Muscle layer of colon (tissue), 2 donors: Measurements from ENCODE around the gene CCDC183.

Source experiments
- H3K27ac ChIP-seq: one replicate; pipeline ENCODE4 v1.7.0; 2013; ENCODE audit warnings: low read depth, mild to moderate bottlenecking, low read length, moderate library complexity
- H3K27me3 ChIP-seq, 2 donors: one replicate each; pipeline ENCODE4 v1.7.0; 2013; ENCODE audit warnings: low read length in 2 of 2, mild to moderate bottlenecking in 2 of 2; ENCODE audit not compliant: insufficient read depth in 2 of 2, control insufficient read depth in 1 of 2
- H3K36me3 ChIP-seq: one replicate; pipeline ENCODE4 v1.7.0; 2013; ENCODE audit warnings: mild to moderate bottlenecking, low read length; ENCODE audit not compliant: insufficient read depth
- H3K4me1 ChIP-seq: one replicate; pipeline ENCODE4 v1.7.0; 2013; ENCODE audit warnings: mild to moderate bottlenecking, low read length; ENCODE audit not compliant: insufficient read depth
- H3K4me3 ChIP-seq, 2 donors: one replicate each; pipeline ENCODE4 v1.7.0; 2013; ENCODE audit warnings: low read length in 2 of 2, low read depth in 1 of 2, mild to moderate bottlenecking in 1 of 2, moderate library complexity in 1 of 2
- H3K9ac ChIP-seq: one replicate; pipeline ENCODE4 v1.7.0; 2013; ENCODE audit warnings: low read length
- H3K9me3 ChIP-seq: one replicate; pipeline ENCODE4 v1.7.0; 2013; ENCODE audit warnings: mild to moderate bottlenecking, low read length
- donor health status: abdominal sarcoma.
- donor health status: Adenocarcinoma of cecum.

The CCDC183 gene

GRCh38 chr9:136806631-136807201, 10.6 kb downstream of the CCDC183 start:
- Histone ChIP-seq H3K27ac (peak overlapping the region; percentile 82), H3K9me3 (no peaks in the 10 kb centered on the region), H3K27me3 (peaks cover 8 to 10% of the 10 kb centered on the region in 2 donors), H3K4me3 (peak overlapping the region; percentile 64 to 66), H3K4me1 (peaks cover 36% of the 10 kb centered on the region), H3K9ac (peak overlapping the region; percentile 72), H3K36me3 (peaks cover 4% of the 10 kb centered on the region)

- Histone ChIP-seq H3K27ac (peak within 1 kb of the TSS; percentile 82), H3K9me3 (no peaks in the 10 kb centered on the region), H3K4me1 (peaks cover 36% of the 10 kb centered on the region)
Observed at GRCh38 chr9:136807281-136808074, 11.3 kb downstream of the CCDC183 start, which contains the start of gene RABL6. Gene RABL6 (plus strand): TSS chr9:136807948. CDS start chr9:136808197, 249 bp downstream.

DNA sequence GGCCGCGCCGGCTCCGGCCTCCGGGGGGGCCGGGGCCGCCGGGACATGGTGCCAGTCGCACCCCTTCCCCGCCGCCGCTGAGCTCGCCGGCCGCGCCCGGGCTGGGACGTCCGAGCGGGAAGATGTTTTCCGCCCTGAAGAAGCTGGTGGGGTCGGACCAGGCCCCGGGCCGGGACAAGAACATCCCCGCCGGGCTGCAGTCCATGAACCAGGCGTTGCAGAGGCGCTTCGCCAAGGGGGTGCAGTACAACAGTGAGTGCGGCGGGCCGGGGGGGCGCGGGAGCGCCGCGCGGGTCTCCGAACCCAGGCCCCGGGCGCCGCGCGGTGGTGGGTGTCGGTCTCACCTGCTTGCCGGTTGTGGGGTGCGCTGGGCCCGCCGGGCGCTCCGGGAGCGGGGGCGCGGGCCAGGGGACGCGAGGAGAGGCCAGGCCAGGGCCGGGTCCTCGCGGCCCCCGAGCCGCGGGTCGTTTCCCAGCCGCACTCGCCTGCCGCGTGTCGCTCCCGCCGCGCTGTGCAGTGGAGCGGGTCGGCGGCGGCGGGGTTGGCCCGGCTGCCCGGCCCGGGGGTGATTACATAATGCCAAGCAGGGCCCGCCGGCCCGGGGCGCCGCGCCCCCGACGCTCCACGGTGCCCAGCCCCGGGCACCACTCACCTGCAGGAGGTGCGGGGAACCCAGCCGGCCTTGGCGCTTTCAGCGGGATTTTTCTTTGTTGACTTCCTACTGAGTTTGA, 12.1 kb downstream of the CCDC183 start:
- H3K9me3 ChIP-seq: no peaks in the 10 kb centered on the region
- H3K27me3 ChIP-seq: no peaks in the 10 kb centered on the region
- H3K4me1 ChIP-seq: peaks cover 36% of the 10 kb centered on the region
- peak overlapping the region; percentile 44 for H3K9ac ChIP-seq
- H3K27ac ChIP-seq: peak overlapping the region; percentile 80
- H3K4me3 ChIP-seq: peak overlapping the region; percentile 60 to 99
- H3K36me3 ChIP-seq: peaks cover 8% of the 10 kb centered on the region

More at GRCh38 chr9:136807281-136808074, 11.3 kb downstream of the CCDC183 start, which contains the start of gene RABL6:
- Histone ChIP-seq H3K4me3 (peak within 1 kb of the TSS; percentile 66 to 99), H3K36me3 (peaks cover 4% of the 10 kb centered on the region), H3K9ac (peak within 1 kb of the TSS; percentile 72), H3K27me3 (peaks cover 0 to 2% of the 10 kb centered on the region in 2 donors)

DNA sequence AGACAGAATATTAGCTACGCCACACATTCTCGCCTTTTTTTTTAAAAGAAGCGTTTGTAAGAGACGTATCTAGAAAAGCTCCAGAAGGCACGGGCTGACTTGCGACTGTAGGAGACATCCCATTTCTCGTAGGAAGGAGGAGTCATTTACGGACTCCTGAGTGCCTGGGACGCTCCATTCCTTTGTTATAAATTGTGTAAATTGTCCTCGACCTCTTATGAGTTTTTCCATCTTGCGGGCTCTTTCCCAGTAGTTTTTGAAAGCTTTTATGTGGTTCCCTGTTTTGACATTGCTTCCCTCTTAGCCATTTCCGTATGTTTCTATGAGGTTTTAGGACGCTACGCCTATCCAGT, 12.6 kb downstream of the CCDC183 start:
- Histone ChIP-seq H3K4me3 (peak overlapping the region; percentile 60 to 99), H3K36me3 (peaks cover 8% of the 10 kb centered on the region), H3K9ac (peak overlapping the region; percentile 44), H3K4me1 (peaks cover 36% of the 10 kb centered on the region), H3K27me3 (no peaks in the 10 kb centered on the region), H3K9me3 (no peaks in the 10 kb centered on the region), H3K27ac (peak overlapping the region; percentile 80)

- Histone ChIP-seq H3K27me3 (no peaks in the 10 kb centered on the region), H3K27ac (no peak overlapping the region), H3K9me3 (no peaks in the 10 kb centered on the region), H3K4me3 (no peak overlapping the region), H3K4me1 (peaks cover 10% of the 10 kb centered on the region), H3K9ac (no peak overlapping the region), H3K36me3 (peaks cover 4% of the 10 kb centered on the region)
Observed at GRCh38 chr9:136814725-136815421, 18.7 kb downstream of the CCDC183 start.

DNA sequence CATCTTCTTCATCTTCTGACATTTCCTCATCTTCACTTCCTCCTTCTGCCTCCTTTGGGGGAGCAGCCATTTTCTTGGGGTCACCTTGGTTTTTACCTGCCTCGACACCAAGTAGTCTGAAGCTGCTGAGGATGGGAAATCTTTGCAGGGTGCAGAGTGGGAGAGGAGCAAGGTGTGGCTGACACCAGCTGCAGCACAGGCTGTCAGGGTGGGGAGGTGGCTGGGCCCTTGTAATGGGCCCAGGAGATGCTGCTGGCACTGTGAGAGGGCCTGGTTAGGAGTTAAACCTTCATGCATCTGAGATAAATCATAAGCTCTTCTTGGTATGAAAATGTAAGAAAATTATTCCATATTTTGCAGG, 19.3 kb downstream of the CCDC183 start:
- Histone ChIP-seq H3K9me3 (no peaks in the 10 kb centered on the region), H3K27me3 (no peaks in the 10 kb centered on the region), H3K4me1 (peaks cover 4% of the 10 kb centered on the region), H3K27ac (no peak overlapping the region), H3K9ac (no peak overlapping the region), H3K4me3 (no peak overlapping the region), H3K36me3 (peaks cover 4% of the 10 kb centered on the region)

- no peaks in the 10 kb centered on the region for H3K27me3 ChIP-seq
- H3K27ac ChIP-seq: no peak overlapping the region
- no peaks in the 10 kb centered on the region for H3K9me3 ChIP-seq
- peak overlapping the region; percentile 35 to 38 for H3K4me3 ChIP-seq
- no peak overlapping the region for H3K9ac ChIP-seq
- H3K4me1 ChIP-seq: peaks cover 6% of the 10 kb centered on the region
- H3K36me3 ChIP-seq: peaks cover 15% of the 10 kb centered on the region
Observed at GRCh38 chr9:136820971-136821825, 25.1 kb downstream of the CCDC183 start.

DNA sequence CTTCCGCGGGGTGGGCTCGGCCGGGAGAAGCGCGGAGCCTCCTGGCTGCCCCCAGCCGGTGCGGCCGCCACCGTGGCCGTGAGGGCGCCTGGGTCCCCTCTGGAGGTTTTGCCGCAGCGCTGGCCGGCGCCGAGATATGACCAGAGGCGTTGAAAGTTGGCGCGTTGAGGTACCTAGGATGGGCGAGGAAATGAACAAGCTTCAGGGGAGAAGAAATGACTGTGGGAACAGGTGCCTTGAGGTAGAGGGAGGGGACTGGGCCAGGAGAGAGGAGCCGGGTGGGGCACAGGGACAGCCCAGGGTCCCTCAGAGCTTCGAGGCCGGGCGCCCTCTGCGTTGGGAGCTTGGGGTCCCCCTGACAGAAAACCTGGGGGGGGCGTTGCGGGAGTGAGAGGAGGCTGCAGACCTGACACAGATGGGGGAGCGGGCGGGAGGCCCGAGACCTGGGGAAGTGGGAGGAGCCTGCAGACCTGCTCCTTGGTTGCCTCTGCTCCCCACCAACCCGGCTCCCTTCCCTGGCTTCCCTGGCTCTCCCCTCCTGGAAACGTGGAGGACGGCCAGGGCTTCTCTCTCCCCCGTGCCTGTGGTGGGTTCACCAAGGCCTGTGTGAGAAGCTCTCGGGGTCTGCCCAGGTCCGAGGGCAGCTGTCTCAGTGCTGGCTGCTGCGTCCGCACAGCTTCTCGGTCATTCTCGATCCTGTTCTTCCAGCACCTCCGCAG, 25.8 kb downstream of the CCDC183 start:
- no peak overlapping the region for H3K9ac ChIP-seq
- H3K36me3 ChIP-seq: peaks cover 15% of the 10 kb centered on the region
- H3K27ac ChIP-seq: no peak overlapping the region
- H3K27me3 ChIP-seq: no peaks in the 10 kb centered on the region
- H3K9me3 ChIP-seq: no peaks in the 10 kb centered on the region
- H3K4me1 ChIP-seq: peaks cover 6% of the 10 kb centered on the region
- H3K4me3 ChIP-seq: peak overlapping the region in 1 of 2 donors; percentile 35

GRCh38 chr9:136823136-136824046, 27.3 kb downstream of the CCDC183 start:
- no peaks in the 10 kb centered on the region for H3K27me3 ChIP-seq
- H3K27ac ChIP-seq: no peak overlapping the region
- peaks cover 6% of the 10 kb centered on the region for H3K4me1 ChIP-seq
- H3K9me3 ChIP-seq: no peaks in the 10 kb centered on the region
- no peak overlapping the region for H3K9ac ChIP-seq
- H3K36me3 ChIP-seq: peaks cover 15% of the 10 kb centered on the region
- H3K4me3 ChIP-seq: no peak overlapping the region
